Measurements from ENCODE around the gene CAMTA1. TPM values are rescaled to one million over a fixed set of nuclear protein-coding genes. Genes with fewer than 3 reads are reported as not detected.

CAMTA1 gene
- total and polyA plus RNA-seq, 8 donors = 42.8 to 213 (median 118) TPM

- Histone ChIP-seq H3K27me3 (no peaks in the 10 kb centered on the region), H3K36me3 (peaks cover 3 to 8% (median 7%) of the 10 kb centered on the region in 4 donors), H3K4me1 (peaks cover 9 to 25% (median 12%) of the 10 kb centered on the region in 4 donors), H3K4me3 (no peak overlapping the region), H3K9me3 (no peaks in the 10 kb centered on the region), H3K27ac (no peak overlapping the region)
- 88 to 93% (median 91%) methylated on average over 4 of the region's 4 CpGs for WGBS, 5 donors
- no peak for TF ChIP-seq EP300 (IDR thresholded peaks at IDR 0.05)
- TF ChIP-seq CTCF (IDR thresholded peaks at IDR 0.05) = no peak
- no peak for TF ChIP-seq POLR2AphosphoS5 (IDR thresholded peaks at IDR 0.05)
- TF ChIP-seq POLR2A (IDR thresholded peaks at IDR 0.05) = no peak
- DNase-seq = no peak
- intact Hi-C loops (cut with DNase I; ENCODE audit: low total_unique reads) = no loop called here
Observed at GRCh38 chr1:6869545-6869944, 84.3 kb downstream of the CAMTA1 start.

DNA sequence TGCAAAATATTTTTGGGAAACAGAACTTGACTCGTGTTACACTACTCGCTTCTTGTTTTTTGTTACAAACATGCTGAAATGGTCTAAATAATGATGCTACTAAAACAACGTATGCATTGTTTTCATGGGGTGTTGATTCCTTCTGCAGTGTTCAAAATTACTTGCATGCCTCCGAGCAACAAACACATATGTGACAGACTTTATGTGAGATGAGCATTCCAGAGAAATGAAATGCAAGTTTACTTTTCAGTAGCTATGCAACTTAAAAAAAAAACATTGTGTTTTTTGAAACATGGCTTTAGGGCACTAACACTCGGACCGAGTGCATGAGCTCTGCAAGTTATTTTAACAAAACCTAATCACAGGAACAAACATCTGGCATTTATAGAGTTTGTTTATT is 84.8 kb downstream of the CAMTA1 start:
- Histone ChIP-seq H3K27ac (no peak overlapping the region), H3K9me3 (no peaks in the 10 kb centered on the region), H3K27me3 (no peaks in the 10 kb centered on the region), H3K4me3 (no peak overlapping the region), H3K4me1 (peaks cover 9 to 25% (median 12%) of the 10 kb centered on the region in 4 donors), H3K36me3 (peaks cover 3 to 13% (median 12%) of the 10 kb centered on the region in 4 donors)
- DNase-seq = no peak
- TF ChIP-seq EP300 (IDR thresholded peaks at IDR 0.05) (no peak), CTCF (IDR thresholded peaks at IDR 0.05) (no peak), POLR2AphosphoS5 (IDR thresholded peaks at IDR 0.05) (no peak), POLR2A (IDR thresholded peaks at IDR 0.05) (no peak)
- intact Hi-C loops (cut with DNase I; ENCODE audit: low total_unique reads) = no loop called here
- WGBS, 5 donors = 62 to 71% (median 64%) methylated on average over 6 of the region's 6 CpGs

DNA sequence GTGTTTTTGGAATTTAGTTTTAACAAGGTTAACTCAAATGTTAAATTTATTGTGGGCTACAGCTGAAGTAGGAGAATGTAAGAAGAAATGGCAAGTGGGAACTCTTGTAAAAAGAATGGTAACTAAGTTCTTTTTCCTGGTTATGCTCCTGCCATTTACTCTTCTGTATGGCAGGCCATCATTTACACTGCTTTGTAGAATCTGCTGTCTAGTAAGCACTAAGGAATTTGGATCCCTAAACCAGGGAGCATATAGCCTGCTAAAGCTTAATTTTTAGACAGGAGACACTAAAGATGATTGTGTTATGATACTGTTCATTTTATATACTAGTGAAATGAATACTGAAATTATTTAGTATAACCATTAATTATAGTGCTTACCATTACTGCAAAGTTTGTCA is 85.3 kb downstream of the CAMTA1 start:
- TF ChIP-seq POLR2AphosphoS5 (IDR thresholded peaks at IDR 0.05) (no peak), POLR2A (IDR thresholded peaks at IDR 0.05) (no peak), EP300 (IDR thresholded peaks at IDR 0.05) (no peak), CTCF (IDR thresholded peaks at IDR 0.05) (no peak)
- Histone ChIP-seq H3K36me3 (peaks cover 3 to 17% (median 15%) of the 10 kb centered on the region in 4 donors), H3K9me3 (no peaks in the 10 kb centered on the region), H3K27me3 (no peaks in the 10 kb centered on the region), H3K27ac (no peak overlapping the region), H3K4me3 (no peak overlapping the region), H3K4me1 (peaks cover 9 to 25% (median 12%) of the 10 kb centered on the region in 4 donors)
- intact Hi-C loops (cut with DNase I; ENCODE audit: low total_unique reads) = no loop called here
- no peak for DNase-seq

GRCh38 chr1:6871300-6871972 is 86.2 kb downstream of the CAMTA1 start:
- no peak overlapping the region for H3K27ac ChIP-seq
- intact Hi-C loops (cut with DNase I; ENCODE audit: low total_unique reads) = no loop called here
- peaks cover 3 to 17% (median 15%) of the 10 kb centered on the region in 4 donors for H3K36me3 ChIP-seq
- WGBS, 5 donors = 90 to 94% (median 91%) methylated on average over 3 of the region's 3 CpGs
- H3K4me1 ChIP-seq = peaks cover 9 to 25% (median 12%) of the 10 kb centered on the region in 4 donors
- no peaks in the 10 kb centered on the region for H3K27me3 ChIP-seq
- no peak for TF ChIP-seq POLR2A (IDR thresholded peaks at IDR 0.05)
- TF ChIP-seq EP300 (IDR thresholded peaks at IDR 0.05) = no peak
- no peak for TF ChIP-seq CTCF (IDR thresholded peaks at IDR 0.05)
- TF ChIP-seq POLR2AphosphoS5 (IDR thresholded peaks at IDR 0.05) = no peak
- DNase-seq = no peak
- no peaks in the 10 kb centered on the region for H3K9me3 ChIP-seq
- no peak overlapping the region for H3K4me3 ChIP-seq

All from stomach (tissue), 9 donors.